GM13976 (cell line): ENCODE data around the gene C12orf60.

Experiments used
- DNase-seq: peaks from one replicate; pipeline ENCODE4 v3.0.0; 2012; ENCODE audit warnings: low spot score
- CTCF ChIP-seq: IDR thresholded peaks from 2 replicates; pipeline ENCODE4 v1.5.1; 2012; ENCODE audit warnings: borderline replicate concordance, mild to moderate bottlenecking; ENCODE audit not compliant: insufficient read depth; ENCODE audit errors: extremely low read depth, missing control alignments, control extremely low read depth
- in situ Hi-C: fragments of 300-500 bp; cut with MboI; formaldehyde crosslinking; loops from one replicate; pipeline ENCODE4 v1.12.0; 2022; ENCODE audit warnings: low sequenced_read_pairs, mixed read lengths, inconsistent platforms; ENCODE audit not compliant: unreplicated experiment

C12orf60 gene

DNA sequence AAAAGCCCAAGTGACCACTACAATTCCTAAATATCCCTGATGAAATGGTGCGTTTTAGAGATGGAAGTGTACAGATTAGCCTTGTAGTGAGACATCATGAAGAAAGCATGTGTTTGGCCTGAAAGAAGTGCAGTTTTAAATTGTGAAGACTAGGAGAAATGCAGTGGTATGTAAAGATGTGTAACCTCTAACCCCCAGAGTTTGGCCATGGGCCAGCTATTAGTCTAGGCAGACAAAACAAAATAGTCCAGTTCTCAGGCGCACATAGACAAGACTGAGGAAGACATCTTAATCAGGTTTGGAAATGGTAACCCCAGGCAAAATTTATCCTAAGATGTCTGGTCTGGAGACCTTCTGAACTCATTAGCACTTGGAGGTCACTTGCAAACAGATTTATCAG, 23.6 kb upstream of the C12orf60 start:
- no peak for DNase-seq
- no peak for TF ChIP-seq CTCF
- in situ Hi-C loops = no loop called here

- in situ Hi-C loops = no loop called here
- TF ChIP-seq CTCF = no peak
- no peak for DNase-seq
Measured at GRCh38 chr12:14780859-14781258, 22.6 kb upstream of the C12orf60 start.

DNA sequence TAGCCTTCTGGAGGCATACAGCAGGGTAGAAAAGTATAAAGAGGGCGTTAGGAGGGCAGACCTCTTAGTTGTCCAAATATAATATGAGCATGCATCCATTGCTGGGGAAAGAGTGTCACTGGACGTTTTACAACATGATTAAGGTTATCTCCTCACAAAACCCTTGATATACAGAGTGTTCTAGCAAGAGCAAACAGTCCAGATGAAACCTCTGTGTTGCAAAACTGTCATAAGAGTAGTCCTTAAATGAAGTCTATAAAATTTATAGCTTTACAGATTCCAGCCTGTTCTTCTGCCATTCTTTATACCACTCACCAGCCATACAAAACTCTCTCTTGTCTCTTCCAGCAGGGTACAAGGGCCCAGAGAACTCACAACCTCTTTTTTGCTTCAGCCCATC, 21.9 kb upstream of the C12orf60 start:
- DNase-seq = no peak
- no peak for TF ChIP-seq CTCF
- in situ Hi-C loops = no loop called here

GRCh38 chr12:14782756-14783155, 20.7 kb upstream of the C12orf60 start:
- DNase-seq = no peak
- TF ChIP-seq CTCF = no peak
- in situ Hi-C loops = no loop called here

DNA sequence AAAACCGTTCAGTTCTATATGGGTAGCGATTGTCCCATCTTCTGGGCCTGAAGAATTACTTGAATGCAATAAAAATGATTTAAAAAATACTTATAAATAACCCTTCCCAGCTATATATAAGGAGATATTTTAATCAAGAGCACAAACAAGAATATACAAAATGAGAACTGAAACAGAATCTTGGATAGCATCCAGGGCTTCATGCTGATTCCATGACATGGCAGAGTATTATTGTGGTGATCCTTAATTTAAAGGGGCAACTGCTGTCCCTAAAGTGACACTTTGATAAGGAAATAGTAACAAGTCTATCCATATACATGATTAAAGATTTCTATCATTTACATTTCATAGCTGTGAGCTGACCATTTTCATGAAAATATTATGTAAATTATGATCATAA, 19.0 kb upstream of the C12orf60 start:
- DNase-seq = no peak
- in situ Hi-C loops = no loop called here
- TF ChIP-seq CTCF = no peak

- TF ChIP-seq CTCF = no peak
- in situ Hi-C loops = no loop called here
- no peak for DNase-seq
Measured at GRCh38 chr12:14785568-14785967, 17.9 kb upstream of the C12orf60 start.

DNA sequence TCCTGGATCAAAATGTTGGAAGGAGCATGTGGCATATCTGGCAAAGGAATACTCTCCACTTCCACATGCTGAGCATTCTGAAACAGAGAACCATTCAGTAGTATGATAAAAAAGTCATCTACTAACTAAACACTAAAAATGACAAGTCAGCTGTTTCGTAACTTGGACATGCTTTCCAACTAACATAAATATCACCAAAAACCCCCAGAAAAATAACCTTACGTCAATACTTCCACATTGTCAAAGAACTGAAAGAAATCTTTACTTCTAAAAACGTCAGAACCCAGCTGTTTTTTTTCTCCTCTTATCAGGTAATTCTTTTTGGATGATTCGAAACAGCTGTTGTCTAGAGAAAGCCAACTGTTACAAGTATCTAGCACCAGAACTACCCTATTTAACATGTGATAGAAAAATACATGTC, 8.4 kb upstream of the C12orf60 start:
- no peak for DNase-seq
- TF ChIP-seq CTCF = no peak
- in situ Hi-C loops = no loop called here
